Measurements from ENCODE around the gene NELFB. TPM values are rescaled to one million over a fixed set of nuclear protein-coding genes. Genes with fewer than 3 reads are reported as not detected.

NELFB gene
- total RNA-seq, 1 donor from 2014 or later: 61.9 TPM

GRCh38 chr9:137309368-137310188, 54.5 kb downstream of the NELFB start:
- DNase-seq (ENCODE audit: extremely low spot score, unreplicated experiment): no peak
- H3K27ac Mint-ChIP-seq: peak overlapping the region; percentile 76
- no peaks in the 10 kb centered on the region for H3K9me3 Mint-ChIP-seq
- no peak for TF ChIP-seq CTCF (conservative IDR thresholded peaks at IDR 0.05)
- H3K27me3 Mint-ChIP-seq: no peaks in the 10 kb centered on the region
- H3K4me1 Mint-ChIP-seq (ENCODE audit: unreplicated experiment): no peaks in the 10 kb centered on the region
- no peaks in the 10 kb centered on the region for H3K36me3 Mint-ChIP-seq
- H3K4me3 Mint-ChIP-seq: no peak overlapping the region

GRCh38 chr9:137310189-137311052, 55.3 kb downstream of the NELFB start:
- Mint-ChIP-seq H3K27ac (peak overlapping the region; percentile 76), H3K27me3 (no peaks in the 10 kb centered on the region), H3K36me3 (no peaks in the 10 kb centered on the region), H3K4me1 (ENCODE audit: unreplicated experiment) (no peaks in the 10 kb centered on the region), H3K9me3 (no peaks in the 10 kb centered on the region), H3K4me3 (no peak overlapping the region)
- DNase-seq (ENCODE audit: extremely low spot score, unreplicated experiment): no peak
- TF ChIP-seq CTCF (conservative IDR thresholded peaks at IDR 0.05): no peak

GRCh38 chr9:137311171-137311985, 56.3 kb downstream of the NELFB start:
- Mint-ChIP-seq H3K4me1 (ENCODE audit: unreplicated experiment) (no peaks in the 10 kb centered on the region), H3K9me3 (no peaks in the 10 kb centered on the region), H3K27me3 (no peaks in the 10 kb centered on the region), H3K27ac (peak overlapping the region; percentile 76), H3K4me3 (no peak overlapping the region), H3K36me3 (no peaks in the 10 kb centered on the region)
- no peak for TF ChIP-seq CTCF (conservative IDR thresholded peaks at IDR 0.05)
- peak; percentile 78 for DNase-seq (ENCODE audit: extremely low spot score, unreplicated experiment)

GRCh38 chr9:137311986-137312851, 57.1 kb downstream of the NELFB start:
- Mint-ChIP-seq H3K4me1 (ENCODE audit: unreplicated experiment) (no peaks in the 10 kb centered on the region), H3K27me3 (no peaks in the 10 kb centered on the region), H3K4me3 (no peak overlapping the region), H3K27ac (no peak overlapping the region), H3K9me3 (no peaks in the 10 kb centered on the region), H3K36me3 (no peaks in the 10 kb centered on the region)
- no peak for DNase-seq (ENCODE audit: extremely low spot score, unreplicated experiment)
- no peak for TF ChIP-seq CTCF (conservative IDR thresholded peaks at IDR 0.05)
